ENCODE measurements around the gene LRRFIP1.

LRRFIP1 gene

GRCh38 chr2:237650455-237650850 is 23.1 kb downstream of the LRRFIP1 start:
- H3K4me3 ChIP-seq (ENCODE audit: low read depth, low read length) = no peak overlapping the region
- DNase-seq (ENCODE audit: low read depth) = no peak
- TF ChIP-seq CTCF (IDR thresholded peaks at IDR 0.05; ENCODE audit: insufficient read depth, low read depth, low read length, missing control alignments) = no peak

- TF ChIP-seq CTCF (IDR thresholded peaks at IDR 0.05; ENCODE audit: insufficient read depth, low read depth, low read length, missing control alignments) = no peak
- no peak for DNase-seq (ENCODE audit: low read depth)
- no peak overlapping the region for H3K4me3 ChIP-seq (ENCODE audit: low read depth, low read length)
These were observed 24.4 kb downstream of the LRRFIP1 start for GRCh38 chr2:237651761-237652160.

GRCh38 chr2:237652181-237652580 is 24.8 kb downstream of the LRRFIP1 start:
- H3K4me3 ChIP-seq (ENCODE audit: low read depth, low read length) = no peak overlapping the region
- TF ChIP-seq CTCF (IDR thresholded peaks at IDR 0.05; ENCODE audit: insufficient read depth, low read depth, low read length, missing control alignments) = no peak

GRCh38 chr2:237652854-237653253 is 25.5 kb downstream of the LRRFIP1 start:
- DNase-seq (ENCODE audit: low read depth) = no peak
- H3K4me3 ChIP-seq (ENCODE audit: low read depth, low read length) = no peak overlapping the region
- no peak for TF ChIP-seq CTCF (IDR thresholded peaks at IDR 0.05; ENCODE audit: insufficient read depth, low read depth, low read length, missing control alignments)

More at GRCh38 chr2:237652181-237652580, 24.8 kb downstream of the LRRFIP1 start:
- DNase-seq (ENCODE audit: low read depth) = no peak

- no peak for DNase-seq (ENCODE audit: low read depth)
- no peak overlapping the region for H3K4me3 ChIP-seq (ENCODE audit: low read depth, low read length)
- no peak for TF ChIP-seq CTCF (IDR thresholded peaks at IDR 0.05; ENCODE audit: insufficient read depth, low read depth, low read length, missing control alignments)
These were observed 26.6 kb downstream of the LRRFIP1 start for GRCh38 chr2:237653776-237654558.

- no peak for DNase-seq (ENCODE audit: low read depth)
- TF ChIP-seq CTCF (IDR thresholded peaks at IDR 0.05; ENCODE audit: insufficient read depth, low read depth, low read length, missing control alignments) = no peak
- H3K4me3 ChIP-seq (ENCODE audit: low read depth, low read length) = no peak overlapping the region
These were observed 29.7 kb downstream of the LRRFIP1 start for GRCh38 chr2:237657063-237657462.
